B cell (primary cell): ENCODE measurements around the gene LYSMD1. TPM values are rescaled to one million over a fixed set of nuclear protein-coding genes. Genes with fewer than 3 reads are reported as not detected.
A peak's percentile ranks its signal among the peaks of the same experiment; 100 is the strongest.

Experiments
- ATAC-seq: fragments of 200-7000 bp; cut with Tn5 transposase; one replicate; pipeline ENCODE4 v1.10.0; 2021; ENCODE audit warnings: low read depth, mild to moderate bottlenecking, moderate number of reproducible peaks, moderate library complexity
- CTCF ChIA-PET: fragments of 350-600 bp; sonication (Branson Sonifier 250); formaldehyde crosslinking; loops from one replicate; lab custom pipeline; 2021; ENCODE audit warnings: antibody characterized with exemption, inconsistent platforms; lab: Charles Lee
- POLR2A ChIA-PET: fragments of 350-600 bp; sonication (Branson Sonifier 250); formaldehyde crosslinking; loops from one replicate; lab custom pipeline; 2021; ENCODE audit warnings: antibody characterized with exemption; lab: Charles Lee
- DNase-seq: peaks from one replicate; pipeline ENCODE4 v3.0.0; 2013
- H2AFZ ChIP-seq: 2 replicates; pipeline ENCODE4 v1.6.1; 2012; ENCODE audit warnings: mild to moderate bottlenecking, low read depth, low read length; ENCODE audit not compliant: insufficient read depth, poor library complexity, severe bottlenecking
- H3K27ac ChIP-seq, 2 donors: 1 replicate in 1 of 2; 2 replicates in 1 of 2; pipeline ENCODE4 v1.5.1; 2012 to 2013; ENCODE audit warnings: low read length in 2 of 2, mild to moderate bottlenecking in 2 of 2, moderate library complexity in 1 of 2
- H3K27me3 ChIP-seq, 4 experiments: fragments of 200-600 bp in 1 of 4; sonication (generic) in 1 of 4; replicated peaks in 1 of 4; 1 replicate in 2 of 4; 2 replicates in 2 of 4; pipeline versions ENCODE4 v1.6.1 to v1.7.0; 2013 to 2016; ENCODE audit warnings: low read length in 3 of 4, mild to moderate bottlenecking in 2 of 4, mixed read lengths in 1 of 4, moderate library complexity in 1 of 4; ENCODE audit not compliant: insufficient read depth in 4 of 4, control insufficient read depth in 3 of 4; ENCODE audit errors: control extremely low read depth in 1 of 4
- H3K36me3 ChIP-seq, 2 experiments: replicated peaks in 1 of 2; 1 replicate in 1 of 2; 2 replicates in 1 of 2; pipeline versions ENCODE4 v1.6.1 to v1.7.1; 2013; ENCODE audit warnings: low read length in 1 of 2; ENCODE audit not compliant: insufficient read depth in 2 of 2, control insufficient read depth in 1 of 2; ENCODE audit errors: control extremely low read depth in 1 of 2, extremely low read depth in 1 of 2
- H3K4me1 ChIP-seq, 2 donors: fragments of 200-600 bp in 1 of 2; sonication (generic) in 1 of 2; 1 replicate in 1 of 2; 2 replicates in 1 of 2; pipeline versions ENCODE4 v1.5.1 to v1.6.1; 2013 to 2017; ENCODE audit warnings: low read length in 2 of 2; ENCODE audit not compliant: control insufficient read depth in 2 of 2, insufficient read depth in 2 of 2
- H3K4me2 ChIP-seq: replicated peaks from 2 replicates; pipeline ENCODE3; 2012; ENCODE audit warnings: mild to moderate bottlenecking, low read depth, low read length; ENCODE audit not compliant: poor library complexity, severe bottlenecking
- H3K4me3 ChIP-seq, 5 experiments: fragments of 200-600 bp in 1 of 5; sonication (generic) in 1 of 5; 1 replicate in 3 of 5; 2 replicates in 2 of 5; pipeline versions ENCODE4 v1.5.1 to v1.7.0; 2011 to 2016; ENCODE audit warnings: low read length in 4 of 5, mild to moderate bottlenecking in 4 of 5, low read depth in 2 of 5, control low read depth in 1 of 5, moderate library complexity in 1 of 5; ENCODE audit not compliant: insufficient read depth in 1 of 5; ENCODE audit errors: control extremely low read depth in 1 of 5, extremely low read depth in 1 of 5
- H3K79me2 ChIP-seq: fragments of 200-600 bp; sonication (generic); one replicate; pipeline ENCODE4 v1.6.0; 2016; ENCODE audit warnings: low read length; ENCODE audit not compliant: control insufficient read depth, insufficient read depth
- H3K9ac ChIP-seq: fragments of 200-600 bp; sonication (generic); 2 replicates; pipeline ENCODE4 v1.6.1; 2017; ENCODE audit warnings: mild to moderate bottlenecking, low read length, moderate library complexity
- H3K9me3 ChIP-seq, 3 donors: one replicate each; pipeline versions ENCODE4 v1.6.1 to v1.7.1; 2013; ENCODE audit warnings: low read length in 2 of 3; ENCODE audit not compliant: control insufficient read depth in 2 of 3, insufficient read depth in 1 of 3; ENCODE audit errors: control extremely low read depth in 1 of 3
- H4K20me1 ChIP-seq: 2 replicates; pipeline ENCODE4 v1.6.0; 2012; ENCODE audit warnings: mild to moderate bottlenecking, low read length; ENCODE audit not compliant: insufficient read depth, control insufficient read depth, poor library complexity, severe bottlenecking
- H3K27ac Mint-ChIP-seq: one replicate; pipeline ENCODE4 v1.8.0; 2021; ENCODE audit warnings: mixed read lengths
- H3K27me3 Mint-ChIP-seq: one replicate; pipeline ENCODE4 v1.8.0; 2021; ENCODE audit warnings: mixed read lengths
- H3K4me1 Mint-ChIP-seq: one replicate; pipeline ENCODE4 v1.8.0; 2021; ENCODE audit warnings: mixed read lengths
- H3K4me3 Mint-ChIP-seq: one replicate; pipeline ENCODE4 v1.8.0; 2021; ENCODE audit warnings: mixed read lengths
- H3K9me3 Mint-ChIP-seq: one replicate; pipeline ENCODE4 v1.8.0; 2022; ENCODE audit warnings: mixed read lengths; ENCODE audit not compliant: insufficient read depth
- EZH2 ChIP-seq: IDR thresholded peaks from 2 replicates; pipeline ENCODE4 v1.6.1; 2012; ENCODE audit warnings: borderline replicate concordance, low read depth, mild to moderate bottlenecking, moderate library complexity, low read length; ENCODE audit not compliant: insufficient read depth, poor library complexity, severe bottlenecking
- WGBS: methylation state at CpG from one replicate; pipeline ENCODE4 v1.1.5; 2013; ENCODE audit warnings: missing lambda C conversion rate; ENCODE audit not compliant: insufficient coverage; 5-methylcytosine and 5-hydroxymethylcytosine counted together
- intact Hi-C: fragments of 100-400 bp; cut with micrococcal nuclease; formaldehyde crosslinking; loops from one replicate; pipeline ENCODE4 v1.10.0; 2022
- polyA plus RNA-seq: library from polyadenylated mRNA; depleted of rRNA; stranded (reverse); fragments of >200 nt; gene quantifications from 2 replicates; pipeline ENCODE4 v1.2.3, GENCODE V29; 2012
- total RNA-seq, 2 donors: library from RNA; stranded (reverse); fragments of 120-200 nt in 1 of 2; gene quantifications; 1 replicate in 1 of 2; 2 replicates in 1 of 2; pipeline versions ENCODE4 v1.2.3 to v1.2.4, GENCODE V29; 2013 to 2022
- TF ChIP-seq, protein P1 (sequence below): fragments of 200-600 bp; IDR thresholded peaks from one replicate; pipeline ENCODE4 v1.8.0; 2022; ENCODE audit warnings: antibody characterized with exemption, mild to moderate bottlenecking

Gene LYSMD1
- total and polyA plus RNA-seq, 2 donors (not counting 1 experiment from before 2014, with no cell fraction given), result 1.4 to 5.8 TPM

DNA sequence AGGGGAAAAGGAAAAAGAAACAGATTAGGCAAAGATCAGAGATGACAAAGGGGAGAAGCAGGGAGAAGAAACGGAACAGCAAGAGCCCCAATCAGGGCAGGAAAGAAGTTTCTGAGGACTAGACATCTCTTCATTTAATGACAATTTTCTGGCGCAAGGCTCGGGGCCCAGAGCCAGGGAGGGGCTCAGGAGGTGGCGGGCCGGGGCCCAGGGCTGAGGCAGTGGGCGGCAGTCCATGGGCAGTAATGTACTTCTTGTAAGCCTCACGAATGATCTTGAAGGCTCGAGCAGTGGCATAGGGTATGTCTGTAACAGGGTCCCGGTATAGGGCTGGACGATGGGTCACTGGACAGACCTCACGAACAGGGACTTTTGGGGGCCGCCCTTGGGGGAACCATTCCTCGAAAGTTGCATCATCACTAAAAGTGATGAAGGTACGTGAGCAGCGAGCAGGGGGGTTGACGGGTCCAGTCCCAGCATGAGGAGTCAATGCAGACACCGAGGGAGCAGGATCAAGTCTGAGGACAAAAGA, 10.9 kb upstream of the LYSMD1 start:
- TF ChIP-seq EZH2, result no peak
- TF ChIP-seq, protein P1, sequence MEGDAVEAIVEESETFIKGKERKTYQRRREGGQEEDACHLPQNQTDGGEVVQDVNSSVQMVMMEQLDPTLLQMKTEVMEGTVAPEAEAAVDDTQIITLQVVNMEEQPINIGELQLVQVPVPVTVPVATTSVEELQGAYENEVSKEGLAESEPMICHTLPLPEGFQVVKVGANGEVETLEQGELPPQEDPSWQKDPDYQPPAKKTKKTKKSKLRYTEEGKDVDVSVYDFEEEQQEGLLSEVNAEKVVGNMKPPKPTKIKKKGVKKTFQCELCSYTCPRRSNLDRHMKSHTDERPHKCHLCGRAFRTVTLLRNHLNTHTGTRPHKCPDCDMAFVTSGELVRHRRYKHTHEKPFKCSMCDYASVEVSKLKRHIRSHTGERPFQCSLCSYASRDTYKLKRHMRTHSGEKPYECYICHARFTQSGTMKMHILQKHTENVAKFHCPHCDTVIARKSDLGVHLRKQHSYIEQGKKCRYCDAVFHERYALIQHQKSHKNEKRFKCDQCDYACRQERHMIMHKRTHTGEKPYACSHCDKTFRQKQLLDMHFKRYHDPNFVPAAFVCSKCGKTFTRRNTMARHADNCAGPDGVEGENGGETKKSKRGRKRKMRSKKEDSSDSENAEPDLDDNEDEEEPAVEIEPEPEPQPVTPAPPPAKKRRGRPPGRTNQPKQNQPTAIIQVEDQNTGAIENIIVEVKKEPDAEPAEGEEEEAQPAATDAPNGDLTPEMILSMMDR, result no peak
- H3K27me3 Mint-ChIP-seq, result no peaks in the 10 kb centered on the region
- Histone ChIP-seq H3K27ac (no peak overlapping the region), H3K79me2 (no peaks in the 10 kb centered on the region), H2AFZ (no peak overlapping the region), H3K4me1 (no peaks in the 10 kb centered on the region), H3K4me3 (no peak overlapping the region), H4K20me1 (no peaks in the 10 kb centered on the region), H3K9me3 (no peaks in the 10 kb centered on the region), H3K4me2 (no peak overlapping the region), H3K9ac (no peak overlapping the region), H3K36me3 (peaks cover 10 to 46% of the 10 kb centered on the region in 2 experiments), H3K27me3 (no peaks in the 10 kb centered on the region)
- intact Hi-C loops, result no loop called here
- H3K9me3 Mint-ChIP-seq, result no peaks in the 10 kb centered on the region
- ChIA-PET POLR2A (interaction anchor here (1.0 kb wide), 1 partner anchor 13 kb away, joined by 4 read pairs; the partner anchor contains the start of gene VPS72), CTCF (interaction anchor here (1.0 to 1.3 kb wide), 4 partner anchors 13 to 76 kb away, joined by 3 to 4 read pairs (median 4); partner anchors contain the start of genes TNFAIP8L2 and VPS72)
- WGBS, result 97% methylated on average over 17 of the region's 17 CpGs
- no peak overlapping the region for H3K4me3 Mint-ChIP-seq
- H3K27ac Mint-ChIP-seq, result no peak overlapping the region
- DNase-seq (no peak), ATAC-seq (no peak)
- peaks cover 2% of the 10 kb centered on the region for H3K4me1 Mint-ChIP-seq

DNA sequence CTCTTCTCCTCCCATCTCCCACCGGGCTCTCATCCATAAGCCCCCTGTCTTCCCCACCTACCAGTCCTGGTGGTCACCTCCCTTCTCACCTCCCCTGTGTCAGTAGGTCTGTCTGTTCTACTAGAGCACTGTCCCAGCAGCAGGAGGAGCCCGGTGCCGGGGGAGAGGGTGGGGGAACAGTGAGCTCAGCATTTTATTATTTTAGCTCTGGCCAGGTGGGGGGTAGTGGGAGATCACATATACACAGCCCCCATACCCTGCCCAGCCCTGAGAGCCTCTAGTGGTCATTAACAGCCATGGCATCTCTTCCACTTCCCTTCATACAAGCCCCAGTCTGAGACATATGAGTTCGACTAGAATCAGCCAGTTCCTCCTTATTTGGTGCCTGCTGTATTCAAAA, 10.2 kb upstream of the LYSMD1 start, which contains the start of gene TMOD4:
TMOD4 (minus strand) TSS at position 119 of the 400 bp plus-strand sequence. CDS start 1,106 bp downstream, outside the sequence.
- CTCF ChIA-PET, result interaction anchor here (1.0 to 2.3 kb wide), 6 partner anchors 9 to 76 kb away, joined by 3 to 9 read pairs (median 4); partner anchors contain the start of genes SCNM1, TNFAIP8L2 and VPS72
- Histone ChIP-seq H3K4me3 (no peak within 1 kb of the TSS), H3K79me2 (no peaks in the 10 kb centered on the region), H3K9me3 (no peaks in the 10 kb centered on the region), H4K20me1 (no peaks in the 10 kb centered on the region), H3K27ac (no peak within 1 kb of the TSS), H3K4me2 (no peak within 1 kb of the TSS), H3K36me3 (peaks cover 8 to 47% of the 10 kb centered on the region in 2 experiments), H3K9ac (no peak within 1 kb of the TSS), H2AFZ (no peak within 1 kb of the TSS), H3K4me1 (no peaks in the 10 kb centered on the region), H3K27me3 (no peaks in the 10 kb centered on the region)
- no peak within 1 kb of the TSS for H3K4me3 Mint-ChIP-seq
- WGBS, result 0% methylated on average over 1 of the region's 4 CpGs
- ATAC-seq, result peak; percentile 69
- H3K9me3 Mint-ChIP-seq, result no peaks in the 10 kb centered on the region
- intact Hi-C loops, result no loop called here
- DNase-seq, result no peak
- peaks cover 2% of the 10 kb centered on the region for H3K4me1 Mint-ChIP-seq
- no peak for TF ChIP-seq EZH2
- TF ChIP-seq, protein P1, result peak; percentile 54
- peak within 1 kb of the TSS; percentile 32 for H3K27ac Mint-ChIP-seq
- H3K27me3 Mint-ChIP-seq, result no peaks in the 10 kb centered on the region
- POLR2A ChIA-PET, result interaction anchor here (1.0 kb wide), 1 partner anchor 14 kb away, joined by 4 read pairs; the partner anchor contains the start of gene VPS72
